Measurements from ENCODE around the gene CUEDC1.
A peak's percentile ranks its signal among the peaks of the same experiment; 100 is the strongest.

Gene CUEDC1

GRCh38 chr17:57898487-57899311 lies 56.5 kb downstream of the CUEDC1 start:
- H3K27me3 ChIP-seq (replicated peaks): no peaks in the 10 kb centered on the region
- TF ChIP-seq CTCF (IDR thresholded peaks at IDR 0.05; ENCODE audit: low read depth, low read length, missing control alignments): no peak
- no peaks in the 10 kb centered on the region for H3K36me3 ChIP-seq (replicated peaks)
- H3K27ac ChIP-seq: no peak overlapping the region
- H3K4me3 ChIP-seq (ENCODE audit: low read depth, low read length): no peak overlapping the region
- in situ Hi-C loops (cut with HindIII; ENCODE audit: low pct_ligation_motif_present, low sequenced_read_pairs): no loop called here
- DNase-seq: peak; percentile 16

DNA sequence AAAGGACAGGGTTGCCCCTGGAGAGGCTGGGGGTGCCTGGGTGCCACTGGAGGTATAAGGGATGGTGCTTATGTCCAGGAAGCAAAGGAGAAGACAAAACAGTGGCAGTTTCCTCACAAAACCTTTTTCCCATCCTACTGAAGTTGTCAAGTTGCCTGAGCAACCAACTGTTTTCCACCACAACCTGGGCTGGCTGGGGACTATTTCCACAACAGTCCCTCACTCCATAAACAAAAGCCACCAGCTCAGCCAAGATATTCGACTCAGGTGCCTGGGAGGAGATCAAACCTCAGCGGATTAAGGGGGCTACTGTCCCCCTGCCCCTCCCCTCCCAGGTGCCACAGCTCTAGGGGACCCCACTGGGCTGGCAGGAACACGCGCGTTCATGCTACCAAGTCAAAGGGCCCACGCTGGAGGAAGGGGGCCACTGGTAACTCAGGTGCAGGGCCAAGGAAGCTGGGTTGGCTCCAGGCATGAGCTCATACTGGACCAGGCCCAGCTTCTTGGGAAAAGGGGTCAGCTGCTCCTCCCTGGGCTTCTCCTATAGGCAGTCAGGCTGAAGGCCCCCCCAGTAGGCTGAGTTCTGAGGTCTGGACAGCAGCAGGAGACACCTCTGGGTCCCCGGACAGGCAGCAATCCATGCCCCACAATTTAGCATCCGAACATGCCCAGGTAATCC lies 59.7 kb downstream of the CUEDC1 start:
- Histone ChIP-seq H3K27ac (no peak overlapping the region), H3K27me3 (replicated peaks) (no peaks in the 10 kb centered on the region), H3K36me3 (replicated peaks) (no peaks in the 10 kb centered on the region), H3K4me3 (ENCODE audit: low read depth, low read length) (no peak overlapping the region)
- no peak for DNase-seq
- in situ Hi-C loops (cut with HindIII; ENCODE audit: low pct_ligation_motif_present, low sequenced_read_pairs): no loop called here
- TF ChIP-seq CTCF (IDR thresholded peaks at IDR 0.05; ENCODE audit: low read depth, low read length, missing control alignments): no peak

- Histone ChIP-seq H3K27me3 (replicated peaks) (no peaks in the 10 kb centered on the region), H3K4me3 (ENCODE audit: low read depth, low read length) (no peak overlapping the region), H3K36me3 (replicated peaks) (no peaks in the 10 kb centered on the region), H3K27ac (no peak overlapping the region)
- in situ Hi-C loops (cut with HindIII; ENCODE audit: low pct_ligation_motif_present, low sequenced_read_pairs): no loop called here
- DNase-seq: no peak
- no peak for TF ChIP-seq CTCF (IDR thresholded peaks at IDR 0.05; ENCODE audit: low read depth, low read length, missing control alignments)
These were observed 60.4 kb downstream of the CUEDC1 start for GRCh38 chr17:57894848-57895247.

DNA sequence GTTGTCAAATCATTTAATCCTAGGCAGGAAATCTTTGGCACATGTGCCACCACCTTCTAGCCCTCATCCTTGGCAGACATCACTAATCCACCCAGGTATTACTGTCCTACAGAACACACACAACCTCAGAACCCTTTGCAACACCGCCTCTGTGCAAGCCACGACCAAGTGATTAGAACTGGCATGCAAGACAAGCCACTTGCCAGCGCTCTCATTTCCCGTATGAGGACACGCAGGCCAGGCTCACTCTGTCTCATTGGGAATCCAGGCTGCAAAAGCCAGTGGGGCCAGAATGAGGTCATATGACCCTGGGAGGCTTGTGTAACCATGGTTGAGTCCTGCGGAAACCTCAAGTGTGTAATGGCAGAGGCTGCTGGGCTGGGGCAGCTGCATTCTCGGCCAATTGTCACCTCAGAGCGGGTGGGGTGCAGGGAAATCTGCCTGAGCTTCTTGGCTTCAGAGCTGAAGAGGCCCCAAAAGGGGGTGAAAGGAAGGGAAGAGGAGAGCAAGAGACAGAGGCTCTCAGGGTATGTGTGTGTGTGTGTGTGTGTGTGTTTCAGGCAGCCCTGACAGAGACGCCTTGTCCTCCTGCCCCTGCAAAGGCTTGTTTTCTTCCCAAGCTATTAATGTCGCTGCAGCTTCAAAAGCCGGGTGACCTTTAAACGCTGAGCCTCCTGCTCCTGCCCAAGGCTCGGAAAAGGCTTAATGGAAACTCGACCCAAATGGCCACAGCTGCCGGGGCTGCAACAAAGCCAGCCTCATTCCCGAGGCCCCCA lies 62.2 kb downstream of the CUEDC1 start:
- DNase-seq: peak; percentile 96
- in situ Hi-C loops (cut with HindIII; ENCODE audit: low pct_ligation_motif_present, low sequenced_read_pairs): no loop called here
- Histone ChIP-seq H3K27ac (peak overlapping the region; percentile 88), H3K27me3 (replicated peaks) (no peaks in the 10 kb centered on the region), H3K4me3 (ENCODE audit: low read depth, low read length) (peak overlapping the region; percentile 20), H3K36me3 (replicated peaks) (no peaks in the 10 kb centered on the region)
- TF ChIP-seq CTCF (IDR thresholded peaks at IDR 0.05; ENCODE audit: low read depth, low read length, missing control alignments): no peak

DNA sequence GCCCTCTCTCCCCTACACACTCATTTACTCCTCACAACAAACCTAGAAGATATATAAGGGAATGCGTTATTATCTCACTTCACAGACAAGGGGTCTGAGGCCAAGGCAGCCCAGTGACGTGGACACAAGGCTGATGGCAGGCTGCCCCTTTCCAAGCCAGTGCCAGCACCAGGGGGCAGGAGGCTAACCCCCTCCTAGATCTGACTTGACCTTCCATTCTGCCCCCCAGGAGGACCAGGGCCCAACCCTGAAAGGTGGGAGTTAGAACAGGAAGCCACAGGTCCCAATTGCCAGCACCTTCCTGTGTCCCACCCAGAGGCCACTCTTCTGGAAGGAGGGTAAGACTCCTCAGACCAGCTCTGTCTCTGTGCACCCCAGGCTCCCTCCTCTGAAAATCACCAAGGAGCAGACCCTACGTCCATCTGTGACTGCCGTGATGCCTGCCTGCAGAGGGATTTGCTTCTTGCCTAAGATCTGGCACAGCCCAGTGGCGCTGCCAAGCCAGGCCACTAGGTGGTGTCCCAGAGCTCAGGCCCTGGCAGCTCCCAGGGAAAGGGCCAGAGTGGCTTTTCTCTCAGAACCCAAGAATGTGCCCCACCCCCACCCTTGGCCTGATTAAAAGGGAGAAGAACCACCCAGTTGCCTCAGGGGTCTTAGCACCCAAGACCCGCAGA lies 62.9 kb downstream of the CUEDC1 start:
- peak; percentile 100 for TF ChIP-seq CTCF (IDR thresholded peaks at IDR 0.05; ENCODE audit: low read depth, low read length, missing control alignments)
- Histone ChIP-seq H3K27ac (peak overlapping the region; percentile 88), H3K36me3 (replicated peaks) (no peaks in the 10 kb centered on the region), H3K4me3 (ENCODE audit: low read depth, low read length) (peak overlapping the region; percentile 20), H3K27me3 (replicated peaks) (no peaks in the 10 kb centered on the region)
- peak; percentile 82 for DNase-seq
- in situ Hi-C loops (cut with HindIII; ENCODE audit: low pct_ligation_motif_present, low sequenced_read_pairs): no loop called here

All from brain microvascular endothelial cell (primary cell).